HG03045 (cell line): ENCODE measurements around the gene NRG2.

ENCODE experiments used
- ATAC-seq: cut with Tn5 transposase; IDR thresholded peaks from one replicate; pipeline ENCODE4 v1.9.1; 2021; ENCODE audit warnings: mild to moderate bottlenecking, moderate library complexity; ENCODE audit not compliant: unreplicated experiment

Gene NRG2

GRCh38 chr5:139863855-139864558 is 179.1 kb downstream of the NRG2 start:
- ATAC-seq, result no peak

GRCh38 chr5:139863361-139863760 is 179.7 kb downstream of the NRG2 start:
- ATAC-seq, result no peak

- ATAC-seq, result no peak
Measured at GRCh38 chr5:139862803-139863202, 180.3 kb downstream of the NRG2 start.

GRCh38 chr5:139862313-139862712 is 180.8 kb downstream of the NRG2 start:
- no peak for ATAC-seq

GRCh38 chr5:139861889-139862207 is 181.3 kb downstream of the NRG2 start:
- ATAC-seq, result no peak

GRCh38 chr5:139861021-139861888 is 181.8 kb downstream of the NRG2 start:
- no peak for ATAC-seq

- ATAC-seq, result no peak
Measured at GRCh38 chr5:139859013-139859412, 184.1 kb downstream of the NRG2 start.

GRCh38 chr5:139856714-139857113 is 186.4 kb downstream of the NRG2 start:
- ATAC-seq, result no peak

- ATAC-seq, result no peak
Measured at GRCh38 chr5:139855946-139856540, 187.1 kb downstream of the NRG2 start.

GRCh38 chr5:139855451-139855850 is 187.6 kb downstream of the NRG2 start:
- ATAC-seq, result no peak

GRCh38 chr5:139854953-139855352 is 188.1 kb downstream of the NRG2 start:
- no peak for ATAC-seq

- ATAC-seq, result no peak
Measured at GRCh38 chr5:139854029-139854605, 189.0 kb downstream of the NRG2 start.

- no peak for ATAC-seq
Measured at GRCh38 chr5:139852696-139853095, 190.4 kb downstream of the NRG2 start.

GRCh38 chr5:139851558-139851957 is 191.5 kb downstream of the NRG2 start:
- ATAC-seq, result no peak

GRCh38 chr5:139850423-139851016 is 192.6 kb downstream of the NRG2 start:
- no peak for ATAC-seq

- no peak for ATAC-seq
Measured at GRCh38 chr5:139849942-139850341, 193.2 kb downstream of the NRG2 start.

GRCh38 chr5:139849501-139849900 is 193.6 kb downstream of the NRG2 start:
- no peak for ATAC-seq

GRCh38 chr5:139848508-139849100 is 194.5 kb downstream of the NRG2 start:
- ATAC-seq, result peak; percentile 16

GRCh38 chr5:139847790-139848507 is 195.2 kb downstream of the NRG2 start:
- peak; percentile 69 for ATAC-seq

GRCh38 chr5:139847091-139847490 is 196.0 kb downstream of the NRG2 start:
- ATAC-seq, result no peak
